HG02798 (cell line): Measurements from ENCODE around the gene SPSB1.

ENCODE experiments used
- ATAC-seq: cut with Tn5 transposase; IDR thresholded peaks from one replicate; pipeline ENCODE4 v1.9.1; 2021; ENCODE audit warnings: mild to moderate bottlenecking; ENCODE audit not compliant: unreplicated experiment, poor library complexity

The SPSB1 gene

GRCh38 chr1:9413071-9413876 is 120.6 kb downstream of the SPSB1 start:
- ATAC-seq, result peak; percentile 80

DNA sequence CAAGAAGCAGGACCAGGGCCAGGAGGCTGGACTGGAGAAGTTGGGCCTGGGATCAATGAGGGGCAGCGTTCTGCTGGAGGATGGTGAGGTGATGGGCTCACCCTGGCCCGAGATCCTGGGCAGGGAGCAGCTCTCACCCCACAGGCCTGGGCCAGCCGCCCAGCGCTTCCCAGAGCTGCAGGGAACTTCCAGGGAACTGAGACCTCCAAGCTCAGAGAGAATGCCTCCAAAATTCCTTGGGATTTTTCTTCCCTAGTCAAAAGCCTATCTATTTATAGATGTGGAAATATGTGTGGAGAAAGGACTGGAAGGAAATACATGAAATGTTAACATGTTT is 121.2 kb downstream of the SPSB1 start:
- ATAC-seq, result peak; percentile 12

GRCh38 chr1:9416506-9416905 is 123.8 kb downstream of the SPSB1 start:
- no peak for ATAC-seq

GRCh38 chr1:9416918-9417500 is 124.3 kb downstream of the SPSB1 start:
- no peak for ATAC-seq

GRCh38 chr1:9417695-9418094 is 125.0 kb downstream of the SPSB1 start:
- no peak for ATAC-seq

DNA sequence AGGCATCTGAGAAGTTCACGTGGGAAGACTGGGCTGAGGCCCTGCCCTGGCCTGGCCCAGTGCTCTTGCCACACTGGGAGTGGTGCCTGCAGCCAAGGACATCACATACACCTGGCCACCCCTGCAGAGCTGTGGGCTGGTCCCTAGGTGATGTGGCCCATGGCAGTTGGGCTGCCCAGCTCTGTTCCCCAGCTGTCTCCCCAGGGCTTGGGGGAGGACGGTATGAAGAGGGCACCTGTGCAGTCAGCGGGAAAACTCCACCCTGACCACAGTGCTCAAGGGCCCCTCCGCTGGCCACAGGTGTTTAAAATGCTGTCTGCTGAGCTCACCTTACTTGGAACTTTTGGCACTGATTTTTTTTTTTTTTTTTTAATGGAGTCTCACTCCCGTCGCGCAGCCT is 126.2 kb downstream of the SPSB1 start:
- no peak for ATAC-seq
